ENCODE results near the gene TNS1.
A peak's percentile ranks its signal among the peaks of the same experiment; 100 is the strongest.
"Not testable (repeated sequence)": the region's sequence is repeated elsewhere in the genome, so short reads cannot be mapped to it uniquely, and the experiment has no call there.

The TNS1 gene

GRCh38 chr2:217790195-217790594 is 212.6 kb downstream of the TNS1 start:
- Histone ChIP-seq H3K27me3 (ENCODE audit: control insufficient read depth in 5 of 5, insufficient read depth in 4 of 5, low read length in 5 of 5) (no peaks in the 10 kb centered on the region), H3K9ac (ENCODE audit: low read length in 5 of 5) (peak overlapping the region in 2 of 5 donors; percentile 11 to 21), H3K36me3 (ENCODE audit: control insufficient read depth in 5 of 5, insufficient read depth in 5 of 5, low read length in 5 of 5) (peaks cover 0 to 43% (median 16%) of the 10 kb centered on the region in 5 donors), H3K4me3 (ENCODE audit: low read depth in 1 of 5, low read length in 5 of 5) (peak overlapping the region in 3 of 5 donors; percentile 12 to 34 (median 27)), H3K4me1 (ENCODE audit: control insufficient read depth in 5 of 5, insufficient read depth in 5 of 5, low read length in 5 of 5) (peaks cover 21 to 58% (median 43%) of the 10 kb centered on the region in 5 donors), H3K9me3 (ENCODE audit: control insufficient read depth in 5 of 5, low read length in 5 of 5) (no peaks in the 10 kb centered on the region), H3K27ac (ENCODE audit: low read depth, low read length) (peak overlapping the region; percentile 66)

- H3K36me3 ChIP-seq (ENCODE audit: control insufficient read depth in 5 of 5, insufficient read depth in 5 of 5, low read length in 5 of 5): peaks cover 0 to 43% (median 16%) of the 10 kb centered on the region in 5 donors
- peak overlapping the region; percentile 66 for H3K27ac ChIP-seq (ENCODE audit: low read depth, low read length)
- H3K4me3 ChIP-seq (ENCODE audit: low read depth in 1 of 5, low read length in 5 of 5): peak overlapping the region in 3 of 5 donors; percentile 12 to 34 (median 27)
- H3K4me1 ChIP-seq (ENCODE audit: control insufficient read depth in 5 of 5, insufficient read depth in 5 of 5, low read length in 5 of 5): peaks cover 18 to 54% (median 39%) of the 10 kb centered on the region in 5 donors
- peak overlapping the region in 3 of 5 donors; percentile 11 to 24 (median 21) for H3K9ac ChIP-seq (ENCODE audit: low read length in 5 of 5)
- no peaks in the 10 kb centered on the region for H3K27me3 ChIP-seq (ENCODE audit: control insufficient read depth in 5 of 5, insufficient read depth in 4 of 5, low read length in 5 of 5)
- H3K9me3 ChIP-seq (ENCODE audit: control insufficient read depth in 5 of 5, low read length in 5 of 5): no peaks in the 10 kb centered on the region
These were observed 213.0 kb downstream of the TNS1 start for GRCh38 chr2:217789736-217790181.

GRCh38 chr2:217789003-217789735 is 213.6 kb downstream of the TNS1 start:
- Histone ChIP-seq H3K27ac (ENCODE audit: low read depth, low read length) (peak overlapping the region; percentile 66), H3K9me3 (ENCODE audit: control insufficient read depth in 5 of 5, low read length in 5 of 5) (no peaks in the 10 kb centered on the region)

GRCh38 chr2:217788669-217789002 is 214.2 kb downstream of the TNS1 start:
- H3K36me3 ChIP-seq (ENCODE audit: control insufficient read depth in 5 of 5, insufficient read depth in 5 of 5, low read length in 5 of 5): peaks cover 0 to 43% (median 16%) of the 10 kb centered on the region in 5 donors
- no peak overlapping the region for H3K9ac ChIP-seq (ENCODE audit: low read length in 5 of 5)
- H3K9me3 ChIP-seq (ENCODE audit: control insufficient read depth in 5 of 5, low read length in 5 of 5): no peaks in the 10 kb centered on the region
- H3K4me1 ChIP-seq (ENCODE audit: control insufficient read depth in 5 of 5, insufficient read depth in 5 of 5, low read length in 5 of 5): peaks cover 8 to 43% (median 28%) of the 10 kb centered on the region in 5 donors
- H3K4me3 ChIP-seq (ENCODE audit: low read depth in 1 of 5, low read length in 5 of 5): no peak overlapping the region
- H3K27ac ChIP-seq (ENCODE audit: low read depth, low read length): peak overlapping the region; percentile 33
- H3K27me3 ChIP-seq (ENCODE audit: control insufficient read depth in 5 of 5, insufficient read depth in 4 of 5, low read length in 5 of 5): no peaks in the 10 kb centered on the region

More at GRCh38 chr2:217789003-217789735, 213.6 kb downstream of the TNS1 start:
- Histone ChIP-seq H3K4me3 (ENCODE audit: low read depth in 1 of 5, low read length in 5 of 5) (peak overlapping the region in 2 of 5 donors; percentile 27 to 34), H3K4me1 (ENCODE audit: control insufficient read depth in 5 of 5, insufficient read depth in 5 of 5, low read length in 5 of 5) (peaks cover 14 to 49% (median 33%) of the 10 kb centered on the region in 5 donors), H3K9ac (ENCODE audit: low read length in 5 of 5) (peak overlapping the region in 2 of 5 donors; percentile 11 to 24), H3K36me3 (ENCODE audit: control insufficient read depth in 5 of 5, insufficient read depth in 5 of 5, low read length in 5 of 5) (peaks cover 0 to 43% (median 16%) of the 10 kb centered on the region in 5 donors), H3K27me3 (ENCODE audit: control insufficient read depth in 5 of 5, insufficient read depth in 4 of 5, low read length in 5 of 5) (no peaks in the 10 kb centered on the region)

- peaks cover 5 to 34% (median 20%) of the 10 kb centered on the region in 5 donors for H3K4me1 ChIP-seq (ENCODE audit: control insufficient read depth in 5 of 5, insufficient read depth in 5 of 5, low read length in 5 of 5)
- H3K27me3 ChIP-seq (ENCODE audit: control insufficient read depth in 5 of 5, insufficient read depth in 4 of 5, low read length in 5 of 5): no peaks in the 10 kb centered on the region
- no peak overlapping the region for H3K9ac ChIP-seq (ENCODE audit: low read length in 5 of 5)
- no peaks in the 10 kb centered on the region for H3K9me3 ChIP-seq (ENCODE audit: control insufficient read depth in 5 of 5, low read length in 5 of 5)
- H3K36me3 ChIP-seq (ENCODE audit: control insufficient read depth in 5 of 5, insufficient read depth in 5 of 5, low read length in 5 of 5): peaks cover 0 to 43% (median 16%) of the 10 kb centered on the region in 5 donors
- H3K4me3 ChIP-seq (ENCODE audit: low read depth in 1 of 5, low read length in 5 of 5): no peak overlapping the region
- no peak overlapping the region for H3K27ac ChIP-seq (ENCODE audit: low read depth, low read length)
These were observed 215.5 kb downstream of the TNS1 start for GRCh38 chr2:217787160-217787877.

- H3K9ac ChIP-seq (ENCODE audit: low read length in 5 of 5); H3K27ac ChIP-seq (ENCODE audit: low read depth, low read length); H3K27me3 ChIP-seq (ENCODE audit: control insufficient read depth in 5 of 5, insufficient read depth in 4 of 5, low read length in 5 of 5); H3K9me3 ChIP-seq (ENCODE audit: control insufficient read depth in 5 of 5, low read length in 5 of 5); H3K4me3 ChIP-seq (ENCODE audit: low read depth in 1 of 5, low read length in 5 of 5): not testable (repeated sequence)
- Histone ChIP-seq H3K4me1 (ENCODE audit: control insufficient read depth in 5 of 5, insufficient read depth in 5 of 5, low read length in 5 of 5) (peaks cover 5 to 34% (median 20%) of the 10 kb centered on the region in 5 donors), H3K36me3 (ENCODE audit: control insufficient read depth in 5 of 5, insufficient read depth in 5 of 5, low read length in 5 of 5) (peaks cover 2 to 49% (median 18%) of the 10 kb centered on the region in 5 donors)
These were observed 216.2 kb downstream of the TNS1 start for GRCh38 chr2:217786560-217786959.

GRCh38 chr2:217785544-217786045 is 217.2 kb downstream of the TNS1 start:
- no peak overlapping the region for H3K9ac ChIP-seq (ENCODE audit: low read length in 5 of 5)
- H3K9me3 ChIP-seq (ENCODE audit: control insufficient read depth in 5 of 5, low read length in 5 of 5): no peaks in the 10 kb centered on the region
- H3K4me3 ChIP-seq (ENCODE audit: low read depth in 1 of 5, low read length in 5 of 5): no peak overlapping the region
- peaks cover 5 to 28% (median 13%) of the 10 kb centered on the region in 5 donors for H3K4me1 ChIP-seq (ENCODE audit: control insufficient read depth in 5 of 5, insufficient read depth in 5 of 5, low read length in 5 of 5)
- no peaks in the 10 kb centered on the region for H3K27me3 ChIP-seq (ENCODE audit: control insufficient read depth in 5 of 5, insufficient read depth in 4 of 5, low read length in 5 of 5)
- H3K27ac ChIP-seq (ENCODE audit: low read depth, low read length): no peak overlapping the region
- peaks cover 5 to 42% (median 17%) of the 10 kb centered on the region in 5 donors for H3K36me3 ChIP-seq (ENCODE audit: control insufficient read depth in 5 of 5, insufficient read depth in 5 of 5, low read length in 5 of 5)

- Histone ChIP-seq H3K36me3 (ENCODE audit: control insufficient read depth in 5 of 5, insufficient read depth in 5 of 5, low read length in 5 of 5) (peaks cover 5 to 37% (median 17%) of the 10 kb centered on the region in 5 donors), H3K27ac (ENCODE audit: low read depth, low read length) (peak overlapping the region; percentile 7), H3K4me3 (ENCODE audit: low read depth in 1 of 5, low read length in 5 of 5) (no peak overlapping the region), H3K9me3 (ENCODE audit: control insufficient read depth in 5 of 5, low read length in 5 of 5) (no peaks in the 10 kb centered on the region), H3K27me3 (ENCODE audit: control insufficient read depth in 5 of 5, insufficient read depth in 4 of 5, low read length in 5 of 5) (no peaks in the 10 kb centered on the region), H3K4me1 (ENCODE audit: control insufficient read depth in 5 of 5, insufficient read depth in 5 of 5, low read length in 5 of 5) (peaks cover 4 to 22% (median 8%) of the 10 kb centered on the region in 5 donors), H3K9ac (ENCODE audit: low read length in 5 of 5) (peak overlapping the region in 1 of 5 donors; percentile 22)
These were observed 217.7 kb downstream of the TNS1 start for GRCh38 chr2:217784996-217785543.

GRCh38 chr2:217783243-217783642 is 219.6 kb downstream of the TNS1 start:
- Histone ChIP-seq H3K9me3 (ENCODE audit: control insufficient read depth in 5 of 5, low read length in 5 of 5) (no peaks in the 10 kb centered on the region), H3K4me1 (ENCODE audit: control insufficient read depth in 5 of 5, insufficient read depth in 5 of 5, low read length in 5 of 5) (peaks cover 0 to 7% (median 0%) of the 10 kb centered on the region in 5 donors), H3K27ac (ENCODE audit: low read depth, low read length) (peak overlapping the region; percentile 65), H3K36me3 (ENCODE audit: control insufficient read depth in 5 of 5, insufficient read depth in 5 of 5, low read length in 5 of 5) (peaks cover 5 to 31% (median 16%) of the 10 kb centered on the region in 5 donors), H3K9ac (ENCODE audit: low read length in 5 of 5) (no peak overlapping the region), H3K27me3 (ENCODE audit: control insufficient read depth in 5 of 5, insufficient read depth in 4 of 5, low read length in 5 of 5) (no peaks in the 10 kb centered on the region), H3K4me3 (ENCODE audit: low read depth in 1 of 5, low read length in 5 of 5) (no peak overlapping the region)

Measured in subcutaneous abdominal adipose tissue (tissue), 5 donors.